Colonic mucosa (tissue), 4 donors: Measurements from ENCODE around the gene PACS2. TPM values are rescaled to one million over a fixed set of nuclear protein-coding genes. Genes with fewer than 3 reads are reported as not detected.

Experiments used
- DNase-seq: peaks from one replicate; pipeline ENCODE4 v3.0.0-alpha.2; 2020
- H3K27ac ChIP-seq: fragments of 200-600 bp; one replicate; pipeline ENCODE4 v1.8.0; 2021
- H3K27me3 ChIP-seq: fragments of 200-600 bp; one replicate; pipeline ENCODE4 v1.8.0; 2021
- H3K36me3 ChIP-seq: fragments of 200-600 bp; one replicate; pipeline ENCODE4 v1.8.0; 2021
- H3K4me1 ChIP-seq: fragments of 200-600 bp; one replicate; pipeline ENCODE4 v1.8.0; 2021; ENCODE audit warnings: mild to moderate bottlenecking
- H3K4me3 ChIP-seq: fragments of 200-600 bp; one replicate; pipeline ENCODE4 v1.8.0; 2021
- H3K9ac ChIP-seq, 2 donors: one replicate each; pipeline ENCODE4 v1.7.0; 2013; ENCODE audit warnings: control low read depth in 2 of 2, low read depth in 2 of 2, low read length in 2 of 2
- H3K9me3 ChIP-seq: fragments of 200-600 bp; one replicate; pipeline ENCODE4 v1.8.0; 2021
- intact Hi-C: fragments of 100-400 bp; cut with DNase I; formaldehyde crosslinking; loops from one replicate; pipeline ENCODE4 v1.14.1; 2022
- total RNA-seq, 2 donors: library from RNA; stranded (reverse); fragmentation: NEBNext Ultra II Directional in 1 of 2; extraction: Animal tissue kit (Norgen Biotek cat#: 25700) in 1 of 2; gene quantifications; one replicate each; pipeline ENCODE4 v1.2.1, GENCODE V29; 2021
- TF ChIP-seq, protein P1 (sequence below): fragments of 200-600 bp; IDR thresholded peaks from one replicate; pipeline ENCODE4 v1.8.0; 2022; ENCODE audit warnings: antibody characterized with exemption, mild to moderate bottlenecking
- donor health status: healthy.
- donor health status: DM: no; HTN: no; CAD: no.
- donor health status: DM: no; HTN: no; CAD: no.

The PACS2 gene
- total RNA-seq, 2 donors from 2014 or later = 44.1 to 82.5 TPM

DNA sequence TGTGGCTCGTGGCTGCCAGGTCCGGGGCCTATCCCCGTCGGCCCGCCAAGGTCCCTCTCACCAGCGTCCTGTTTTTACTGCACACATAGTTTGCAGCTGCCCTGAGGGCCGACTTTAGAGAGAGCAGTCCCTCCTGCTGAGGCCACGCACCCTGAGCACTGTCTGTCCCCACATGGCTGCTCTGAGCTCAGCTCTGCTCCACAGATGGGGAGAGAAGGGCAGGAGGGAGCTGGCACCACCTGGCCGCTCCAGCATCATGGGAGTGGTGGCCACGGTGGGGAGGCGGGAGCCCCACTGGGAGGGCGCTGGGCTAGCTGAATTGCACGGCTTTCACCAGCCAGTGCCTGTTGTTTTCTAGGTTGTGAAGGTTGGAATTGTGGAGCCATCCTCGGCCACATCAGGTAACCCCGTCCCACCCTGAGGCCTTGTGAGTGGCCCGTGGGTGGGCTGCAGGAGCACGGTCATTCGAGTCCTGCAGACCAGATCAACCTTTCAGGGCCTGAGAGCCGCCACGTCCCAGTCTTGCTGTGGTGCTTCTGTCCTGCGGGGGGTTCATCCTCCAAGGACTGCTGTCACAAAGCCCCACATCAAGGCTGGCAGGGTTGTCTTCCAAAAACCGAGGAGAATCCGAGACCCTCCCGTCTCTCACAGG lies 76.4 kb downstream of the PACS2 start:
- no peak overlapping the region for H3K4me3 ChIP-seq
- H3K9ac ChIP-seq = no peak overlapping the region
- H3K27ac ChIP-seq = no peak overlapping the region
- H3K27me3 ChIP-seq = no peaks in the 10 kb centered on the region
- H3K9me3 ChIP-seq = no peaks in the 10 kb centered on the region
- intact Hi-C loops = no loop called here
- no peaks in the 10 kb centered on the region for H3K4me1 ChIP-seq
- TF ChIP-seq, protein P1, sequence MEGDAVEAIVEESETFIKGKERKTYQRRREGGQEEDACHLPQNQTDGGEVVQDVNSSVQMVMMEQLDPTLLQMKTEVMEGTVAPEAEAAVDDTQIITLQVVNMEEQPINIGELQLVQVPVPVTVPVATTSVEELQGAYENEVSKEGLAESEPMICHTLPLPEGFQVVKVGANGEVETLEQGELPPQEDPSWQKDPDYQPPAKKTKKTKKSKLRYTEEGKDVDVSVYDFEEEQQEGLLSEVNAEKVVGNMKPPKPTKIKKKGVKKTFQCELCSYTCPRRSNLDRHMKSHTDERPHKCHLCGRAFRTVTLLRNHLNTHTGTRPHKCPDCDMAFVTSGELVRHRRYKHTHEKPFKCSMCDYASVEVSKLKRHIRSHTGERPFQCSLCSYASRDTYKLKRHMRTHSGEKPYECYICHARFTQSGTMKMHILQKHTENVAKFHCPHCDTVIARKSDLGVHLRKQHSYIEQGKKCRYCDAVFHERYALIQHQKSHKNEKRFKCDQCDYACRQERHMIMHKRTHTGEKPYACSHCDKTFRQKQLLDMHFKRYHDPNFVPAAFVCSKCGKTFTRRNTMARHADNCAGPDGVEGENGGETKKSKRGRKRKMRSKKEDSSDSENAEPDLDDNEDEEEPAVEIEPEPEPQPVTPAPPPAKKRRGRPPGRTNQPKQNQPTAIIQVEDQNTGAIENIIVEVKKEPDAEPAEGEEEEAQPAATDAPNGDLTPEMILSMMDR = no peak
- DNase-seq = no peak
- no peaks in the 10 kb centered on the region for H3K36me3 ChIP-seq

DNA sequence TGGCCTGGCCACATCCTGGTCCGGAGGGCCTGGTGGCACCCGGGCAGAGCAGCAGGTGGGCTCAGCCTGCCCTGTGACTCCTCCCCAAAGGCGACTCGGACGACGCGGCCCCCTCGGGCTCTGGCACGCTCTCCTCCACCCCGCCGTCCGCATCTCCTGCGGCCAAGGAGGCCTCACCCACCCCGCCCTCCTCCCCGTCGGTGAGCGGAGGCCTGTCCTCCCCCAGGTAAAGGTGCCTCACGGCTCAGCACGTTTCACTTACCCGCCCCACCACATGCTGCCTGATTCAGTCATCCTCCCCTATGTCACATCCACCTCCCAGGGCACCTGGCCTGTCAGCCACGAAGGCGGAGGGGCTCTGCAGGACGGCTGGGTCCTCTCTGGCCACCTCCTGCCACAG lies 77.0 kb downstream of the PACS2 start:
- no peak overlapping the region for H3K27ac ChIP-seq
- H3K27me3 ChIP-seq = no peaks in the 10 kb centered on the region
- no peaks in the 10 kb centered on the region for H3K36me3 ChIP-seq
- DNase-seq = no peak
- no peaks in the 10 kb centered on the region for H3K4me1 ChIP-seq
- no peak overlapping the region for H3K9ac ChIP-seq
- H3K9me3 ChIP-seq = no peaks in the 10 kb centered on the region
- intact Hi-C loops = no loop called here
- no peak overlapping the region for H3K4me3 ChIP-seq
- TF ChIP-seq, protein P1 = no peak

DNA sequence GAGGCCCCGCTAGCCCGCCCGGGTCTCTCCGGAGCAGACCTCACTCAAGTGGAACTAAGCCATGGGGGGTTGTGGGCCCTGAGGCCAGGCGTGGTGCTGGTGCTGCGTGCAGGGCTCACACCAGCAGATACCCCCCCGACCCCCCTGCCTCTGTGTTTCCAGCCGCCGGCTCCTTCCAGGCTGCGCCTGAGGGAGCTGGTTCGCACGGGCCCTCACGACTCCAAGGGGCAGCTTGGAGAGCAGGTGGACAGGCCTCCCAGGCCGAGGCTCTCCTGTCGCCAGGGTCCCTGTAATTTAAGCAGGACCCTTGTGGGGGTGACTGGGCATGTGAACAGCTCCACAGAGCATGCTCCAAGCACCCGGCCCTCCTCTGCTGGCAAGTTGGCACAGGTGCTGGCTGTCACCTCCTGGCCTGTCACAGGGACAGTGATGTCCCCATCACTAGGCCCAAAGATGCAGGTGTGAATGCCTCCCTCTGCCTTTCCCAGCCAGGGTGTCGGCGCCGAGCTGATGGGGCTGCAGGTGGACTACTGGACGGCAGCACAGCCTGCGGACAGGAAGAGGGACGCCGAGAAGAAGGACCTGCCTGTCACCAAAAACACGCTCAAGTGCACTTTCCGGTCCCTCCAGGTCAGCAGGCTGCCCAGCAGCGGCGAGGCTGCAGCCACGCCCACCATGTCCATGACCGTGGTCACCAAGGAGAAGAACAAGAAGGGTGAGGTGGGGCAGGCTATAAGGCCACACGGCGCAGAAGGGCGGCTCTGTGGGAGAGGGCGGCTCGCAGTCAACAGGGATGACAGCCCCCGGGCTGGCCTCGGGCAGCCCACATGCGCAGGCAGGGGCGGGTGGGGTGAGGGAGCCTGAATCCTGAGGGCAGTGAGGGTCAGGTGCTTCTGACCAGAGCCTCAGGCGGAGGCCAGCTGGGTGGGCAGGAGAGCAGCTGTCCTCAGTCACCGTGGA lies 77.9 kb downstream of the PACS2 start:
- Histone ChIP-seq H3K36me3 (no peaks in the 10 kb centered on the region), H3K27me3 (no peaks in the 10 kb centered on the region), H3K9me3 (no peaks in the 10 kb centered on the region), H3K9ac (no peak overlapping the region), H3K27ac (no peak overlapping the region), H3K4me3 (no peak overlapping the region), H3K4me1 (no peaks in the 10 kb centered on the region)
- TF ChIP-seq, protein P1 = no peak
- no peak for DNase-seq
- intact Hi-C loops = no loop called here

DNA sequence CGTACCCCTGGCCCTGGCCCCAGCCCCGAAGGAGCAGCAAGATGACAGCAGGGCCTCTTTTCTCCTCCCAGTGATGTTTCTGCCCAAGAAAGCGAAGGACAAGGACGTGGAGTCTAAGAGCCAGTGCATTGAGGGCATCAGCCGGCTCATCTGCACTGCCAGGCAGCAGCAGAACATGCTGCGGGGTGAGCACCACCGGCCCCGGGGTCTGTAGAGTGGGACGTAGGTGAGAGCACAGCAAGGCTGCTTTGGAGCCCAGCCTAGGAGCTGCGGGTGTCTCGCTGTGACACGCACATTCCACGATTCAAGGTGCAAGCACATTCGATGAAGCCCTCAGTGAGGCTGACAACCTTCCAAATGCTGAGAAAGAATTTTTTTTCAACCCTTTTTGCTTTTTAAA lies 78.6 kb downstream of the PACS2 start:
- intact Hi-C loops = no loop called here
- Histone ChIP-seq H3K9ac (no peak overlapping the region), H3K27ac (no peak overlapping the region), H3K36me3 (no peaks in the 10 kb centered on the region), H3K4me1 (no peaks in the 10 kb centered on the region), H3K27me3 (no peaks in the 10 kb centered on the region), H3K4me3 (no peak overlapping the region), H3K9me3 (no peaks in the 10 kb centered on the region)
- TF ChIP-seq, protein P1 = no peak
- DNase-seq = no peak

DNA sequence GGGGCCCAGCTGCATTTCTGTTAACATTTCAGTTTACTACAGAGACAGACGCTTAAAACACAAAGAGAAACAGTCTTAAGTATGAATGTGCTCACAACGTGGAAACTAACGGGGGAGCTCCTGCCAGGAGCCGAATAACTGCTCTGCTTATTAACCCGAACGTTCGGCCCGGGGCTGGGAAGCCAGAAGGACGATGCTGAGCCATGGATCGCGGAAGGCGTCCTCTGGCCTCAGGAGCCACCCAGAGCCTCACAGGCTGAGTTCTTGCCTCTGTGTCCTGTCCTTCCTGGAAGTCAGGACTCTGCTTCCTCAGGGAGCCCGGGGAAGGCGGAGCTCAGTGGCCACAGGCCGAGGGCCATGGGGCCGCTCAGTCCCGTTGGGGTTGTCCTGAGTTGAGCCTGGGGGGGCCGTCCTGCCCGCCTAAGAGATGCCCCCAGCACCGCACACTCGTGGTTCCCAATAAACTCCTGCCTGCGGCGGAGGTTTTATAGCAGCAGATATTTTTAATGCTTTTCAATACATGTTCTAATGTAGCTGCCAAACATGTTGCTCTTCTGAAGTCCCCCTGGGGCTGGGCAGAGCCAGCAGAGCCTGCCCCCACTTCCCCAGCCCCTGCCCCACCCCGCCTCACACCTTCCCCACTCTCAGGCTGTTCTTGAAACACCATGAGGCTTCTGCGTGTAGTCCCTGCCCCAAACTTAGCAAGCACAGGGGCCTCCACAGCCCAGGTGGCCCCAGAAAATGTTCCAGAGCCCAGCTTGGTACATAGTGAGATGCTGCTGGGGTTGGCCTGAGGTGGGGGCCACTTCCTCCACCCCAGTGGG lies 80.4 kb downstream of the PACS2 start:
- no peaks in the 10 kb centered on the region for H3K9me3 ChIP-seq
- H3K27me3 ChIP-seq = no peaks in the 10 kb centered on the region
- intact Hi-C loops = no loop called here
- TF ChIP-seq, protein P1 = no peak
- no peak overlapping the region for H3K4me3 ChIP-seq
- H3K36me3 ChIP-seq = no peaks in the 10 kb centered on the region
- no peak overlapping the region for H3K27ac ChIP-seq
- DNase-seq = no peak
- no peak overlapping the region for H3K9ac ChIP-seq
- peaks cover 4% of the 10 kb centered on the region for H3K4me1 ChIP-seq
